HG03025 (cell line): ENCODE measurements around the gene CSMD2.

ENCODE experiments used
- ATAC-seq: cut with Tn5 transposase; IDR thresholded peaks from one replicate; pipeline ENCODE4 v1.9.1; 2021; ENCODE audit warnings: mild to moderate bottlenecking, moderate library complexity; ENCODE audit not compliant: unreplicated experiment, low FRiP score

CSMD2 gene

DNA sequence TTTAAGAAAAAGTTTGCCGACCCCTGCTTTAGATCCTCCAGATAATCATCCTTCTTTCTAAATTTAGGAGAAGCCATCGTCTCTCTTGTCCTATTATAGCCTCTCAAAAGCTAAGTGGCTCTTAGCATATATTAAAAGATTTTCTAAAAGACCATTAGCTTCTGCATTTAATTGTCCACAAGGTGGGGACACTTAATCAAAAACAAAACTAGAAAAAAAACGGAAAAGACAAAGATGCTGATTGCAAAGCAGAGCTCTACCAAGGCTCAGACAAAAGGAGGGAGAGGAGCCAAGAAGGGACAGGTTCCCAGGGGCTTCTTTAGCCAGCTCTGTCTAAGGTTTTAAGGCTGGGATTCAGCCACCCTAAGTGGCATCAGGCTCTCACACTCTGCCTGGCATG lies 429.4 kb downstream of the CSMD2 start:
- ATAC-seq: no peak

- ATAC-seq: no peak
Measured at GRCh38 chr1:33727310-33727709, 437.7 kb downstream of the CSMD2 start.

GRCh38 chr1:33726274-33726804 lies 438.7 kb downstream of the CSMD2 start:
- ATAC-seq: no peak

GRCh38 chr1:33725556-33726160 lies 439.4 kb downstream of the CSMD2 start:
- no peak for ATAC-seq

DNA sequence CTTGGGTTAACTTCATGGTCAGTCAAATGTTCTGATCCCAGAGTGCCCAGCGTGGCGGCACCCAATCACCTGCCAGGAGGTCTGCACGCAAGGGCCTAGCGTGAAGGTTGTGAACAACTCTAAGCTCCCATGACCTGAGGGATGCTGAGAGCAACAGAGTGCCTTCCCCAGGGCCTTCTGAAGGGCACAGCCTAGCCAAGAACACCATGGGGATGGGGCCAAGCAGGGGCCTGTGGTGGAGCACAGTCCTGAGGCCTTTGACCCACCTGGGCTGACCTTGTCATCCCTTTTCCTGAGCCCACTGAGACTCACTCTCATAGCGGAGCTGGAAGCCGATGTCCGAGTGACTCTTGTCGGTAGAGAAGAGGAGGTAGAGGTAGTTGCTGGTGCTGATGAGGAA lies 440.0 kb downstream of the CSMD2 start:
- no peak for ATAC-seq

- no peak for ATAC-seq
Measured at GRCh38 chr1:33724348-33724747, 440.7 kb downstream of the CSMD2 start.

DNA sequence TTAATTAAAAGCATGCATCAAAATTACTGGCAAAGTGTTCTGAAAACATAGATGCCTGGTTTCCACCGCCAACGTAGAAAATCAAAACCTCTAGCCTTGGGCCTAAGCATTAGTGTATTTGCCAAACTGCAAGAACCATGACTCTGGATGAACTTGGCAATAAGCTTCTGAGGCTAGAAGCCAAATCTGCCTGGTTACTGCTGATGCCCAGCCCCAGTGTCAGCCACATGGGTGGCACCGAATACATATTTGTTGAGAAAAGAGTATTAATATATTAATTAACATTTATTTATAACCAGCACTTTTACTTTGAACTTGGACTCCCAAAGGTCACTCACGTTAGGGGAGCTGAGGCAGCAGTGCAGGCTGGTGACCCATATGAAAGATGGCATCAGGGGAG lies 441.8 kb downstream of the CSMD2 start:
- no peak for ATAC-seq

DNA sequence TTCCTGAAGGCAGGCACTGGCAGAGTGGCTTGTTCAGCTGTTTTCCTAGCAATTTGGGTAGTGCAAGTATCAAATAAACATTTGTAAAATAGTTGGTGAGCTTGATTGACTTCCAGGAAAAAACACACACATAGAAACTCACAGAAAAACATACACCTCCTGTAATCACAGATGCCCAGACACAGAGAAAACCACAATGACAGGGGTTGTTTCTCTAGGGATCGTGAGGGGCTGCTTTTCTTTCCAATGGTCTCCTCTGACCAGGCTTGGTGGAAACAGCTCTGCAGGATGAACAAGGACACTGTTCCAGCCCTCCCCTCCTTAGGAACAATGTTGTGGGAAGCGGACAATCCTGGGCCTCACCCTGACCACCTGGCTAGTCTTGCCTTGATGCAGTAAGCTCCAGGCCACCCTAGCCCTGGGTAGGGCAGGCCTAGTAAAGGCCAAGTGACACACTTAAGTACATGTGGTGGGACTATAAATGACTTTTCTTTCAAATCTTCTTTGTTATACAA lies 443.7 kb downstream of the CSMD2 start:
- no peak for ATAC-seq

- no peak for ATAC-seq
Measured at GRCh38 chr1:33719771-33720670, 445.0 kb downstream of the CSMD2 start.

- ATAC-seq: no peak
Measured at GRCh38 chr1:33719326-33719725, 445.7 kb downstream of the CSMD2 start.

GRCh38 chr1:33718186-33718585 lies 446.8 kb downstream of the CSMD2 start:
- no peak for ATAC-seq

GRCh38 chr1:33716976-33717688 lies 447.9 kb downstream of the CSMD2 start:
- ATAC-seq: no peak

- ATAC-seq: no peak
Measured at GRCh38 chr1:33715195-33715811, 449.7 kb downstream of the CSMD2 start.

- ATAC-seq: no peak
Measured at GRCh38 chr1:33714421-33714820, 450.6 kb downstream of the CSMD2 start.

- no peak for ATAC-seq
Measured at GRCh38 chr1:33713058-33713877, 451.8 kb downstream of the CSMD2 start.

DNA sequence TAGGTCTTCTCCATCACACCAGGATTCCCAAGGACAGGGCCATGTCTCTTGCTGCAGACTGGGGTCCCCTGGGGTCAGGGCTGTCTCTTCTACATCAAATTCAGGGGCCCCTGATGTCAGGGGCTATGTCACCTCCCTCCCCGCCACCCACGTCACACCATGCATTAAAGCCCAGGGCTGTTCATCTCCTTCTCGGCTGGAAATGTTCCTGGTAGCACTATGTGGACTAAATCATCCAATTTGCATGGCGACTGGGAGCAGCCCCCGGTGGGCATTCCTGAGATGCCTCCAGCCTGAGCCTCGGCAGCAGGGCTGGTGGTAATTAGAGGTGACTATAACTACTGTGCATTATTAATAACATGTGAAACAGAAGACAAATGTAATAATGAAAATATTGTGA lies 452.8 kb downstream of the CSMD2 start:
- no peak for ATAC-seq

DNA sequence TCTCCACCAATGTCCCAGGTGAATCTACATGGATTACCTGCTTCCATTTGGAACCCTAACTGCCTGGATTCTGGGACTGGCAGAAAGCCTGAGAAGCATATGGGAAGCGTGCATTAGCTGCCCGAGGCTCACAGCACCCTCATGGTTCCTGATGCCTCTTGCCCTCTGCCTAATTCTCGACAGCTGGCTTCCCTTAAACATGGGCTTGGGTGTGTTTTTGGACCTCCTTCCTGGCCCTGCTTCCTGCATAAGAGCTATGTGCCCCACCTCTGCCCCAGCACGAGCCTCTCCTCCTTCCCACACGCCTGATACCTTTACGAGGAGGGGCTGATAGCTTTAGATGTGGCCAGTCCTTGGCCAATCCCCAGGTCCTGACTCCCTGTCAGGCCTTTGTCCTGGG lies 453.5 kb downstream of the CSMD2 start:
- no peak for ATAC-seq

DNA sequence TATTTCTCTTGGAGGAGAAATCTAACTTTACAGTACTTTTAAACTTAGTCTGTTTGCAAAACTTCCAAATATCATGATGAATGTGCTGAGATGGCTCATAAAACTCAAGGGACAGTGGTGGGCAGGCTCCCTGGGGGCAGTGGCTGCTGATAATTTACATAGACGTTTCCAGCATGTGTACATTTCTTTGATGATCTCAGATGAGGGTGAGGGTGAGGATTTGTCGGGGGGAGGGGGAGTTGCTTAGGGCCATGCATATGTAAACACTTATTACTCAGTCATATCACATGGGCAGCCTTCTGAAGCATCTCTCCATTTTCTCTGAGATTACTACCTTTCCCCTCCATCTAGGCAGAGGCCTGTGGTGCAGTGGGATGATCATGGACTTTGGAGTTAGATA lies 454.1 kb downstream of the CSMD2 start:
- ATAC-seq: no peak

DNA sequence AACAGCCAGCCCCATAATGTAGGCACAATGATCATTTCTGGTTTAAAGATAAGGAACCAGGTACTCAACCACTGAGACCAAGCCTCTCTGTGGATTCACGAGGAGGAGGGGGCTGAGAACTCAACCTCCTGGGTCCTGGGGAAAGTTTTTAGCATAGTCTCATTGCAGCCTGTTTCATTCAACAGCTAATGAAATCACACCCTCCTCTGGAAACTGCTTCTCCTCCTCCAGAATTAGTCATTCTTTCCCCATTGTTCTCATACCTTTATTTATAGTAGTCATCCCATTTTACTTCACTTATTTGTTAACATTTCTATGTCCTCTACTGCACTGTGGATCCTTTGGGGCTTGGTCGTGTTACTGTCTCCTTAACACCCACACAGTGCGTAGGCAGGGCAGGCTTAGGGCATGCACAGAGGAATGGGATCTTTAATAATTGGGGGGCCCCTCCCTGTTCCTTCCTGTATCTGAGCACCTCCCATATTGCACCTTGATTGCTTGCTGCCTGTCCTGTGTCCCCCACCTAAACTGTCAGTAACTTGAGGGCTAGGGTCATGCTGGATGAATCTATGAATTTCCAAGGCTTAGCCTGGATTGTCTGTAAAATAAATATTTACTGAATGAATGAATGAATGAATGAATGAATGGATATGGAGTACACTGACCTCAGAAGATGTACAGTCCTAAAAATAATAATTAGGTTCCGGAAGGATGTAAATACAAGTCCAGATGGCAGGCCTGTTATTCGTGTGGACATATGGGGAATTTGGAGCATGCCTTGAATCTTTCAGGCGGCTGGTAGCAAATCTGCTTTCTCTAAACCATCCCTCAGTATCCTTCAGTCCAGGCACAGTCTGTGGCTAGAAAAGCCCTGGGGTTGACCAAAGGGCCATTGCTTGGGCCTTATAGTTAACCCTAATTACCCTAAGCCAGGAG lies 455.0 kb downstream of the CSMD2 start:
- no peak for ATAC-seq
